CD4-positive, alpha-beta T cell treated with Interferon gamma for 1 hour (primary cell): ENCODE data around the gene SHC3.

Experiments used
- DNase-seq: peaks from one replicate; pipeline ENCODE4 v3.0.0-alpha.2; 2020

Gene SHC3

GRCh38 chr9:88975966-88976889, 202.4 kb downstream of the SHC3 start:
- no peak for DNase-seq

GRCh38 chr9:88974641-88975040, 204.0 kb downstream of the SHC3 start:
- DNase-seq, result no peak

DNA sequence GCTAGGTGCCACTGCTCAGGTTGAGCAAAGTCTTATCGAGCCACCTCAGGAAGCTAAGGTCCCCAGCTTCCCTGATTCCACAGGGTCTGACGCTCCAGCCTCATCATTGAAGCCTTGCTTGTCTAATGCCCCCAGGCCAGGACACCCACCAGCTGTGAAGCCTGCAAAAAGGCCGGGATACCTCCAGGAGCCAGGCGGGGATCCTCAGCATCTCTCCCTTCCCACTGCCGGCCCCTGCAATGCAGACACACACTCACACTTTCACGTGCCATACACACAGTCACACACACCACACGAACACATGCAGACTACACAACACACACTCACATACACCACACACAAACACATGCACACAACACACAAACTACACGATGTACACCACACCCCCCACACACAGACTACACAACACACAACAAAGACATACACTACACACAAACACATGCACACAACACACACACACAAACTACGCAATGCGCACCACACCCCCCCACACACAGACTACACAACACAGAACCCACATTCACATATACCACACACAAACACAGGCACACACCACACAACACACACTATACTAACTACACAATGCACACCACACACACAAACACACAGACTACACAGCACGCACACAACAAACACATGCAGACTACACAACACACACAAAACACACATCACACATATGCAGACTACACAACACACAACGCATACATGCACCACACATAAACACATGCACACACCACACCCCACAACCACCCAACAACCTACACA, 205.2 kb downstream of the SHC3 start:
- no peak for DNase-seq

DNA sequence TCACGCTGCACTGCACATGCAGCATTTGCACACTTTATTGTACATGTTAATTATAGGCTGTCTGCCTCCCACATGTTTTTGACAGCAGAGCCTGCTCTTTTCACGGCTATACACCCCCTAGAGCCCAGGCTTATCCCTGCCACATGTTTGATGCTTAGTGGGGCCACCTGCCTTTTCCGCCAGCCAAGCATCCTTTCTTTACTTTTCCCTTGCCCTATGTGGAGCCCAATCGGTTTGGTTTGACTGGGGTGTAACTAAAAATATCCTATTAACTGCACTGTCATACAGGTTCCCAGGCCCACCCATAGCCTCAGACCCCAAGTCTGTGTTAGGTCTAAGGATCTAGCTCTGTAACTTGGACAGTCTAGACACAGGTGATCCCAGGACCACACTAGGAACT, 206.2 kb downstream of the SHC3 start:
- no peak for DNase-seq

GRCh38 chr9:88971131-88971960, 207.3 kb downstream of the SHC3 start:
- DNase-seq, result no peak

- DNase-seq, result no peak
These were observed 208.8 kb downstream of the SHC3 start for GRCh38 chr9:88969646-88970373.

DNA sequence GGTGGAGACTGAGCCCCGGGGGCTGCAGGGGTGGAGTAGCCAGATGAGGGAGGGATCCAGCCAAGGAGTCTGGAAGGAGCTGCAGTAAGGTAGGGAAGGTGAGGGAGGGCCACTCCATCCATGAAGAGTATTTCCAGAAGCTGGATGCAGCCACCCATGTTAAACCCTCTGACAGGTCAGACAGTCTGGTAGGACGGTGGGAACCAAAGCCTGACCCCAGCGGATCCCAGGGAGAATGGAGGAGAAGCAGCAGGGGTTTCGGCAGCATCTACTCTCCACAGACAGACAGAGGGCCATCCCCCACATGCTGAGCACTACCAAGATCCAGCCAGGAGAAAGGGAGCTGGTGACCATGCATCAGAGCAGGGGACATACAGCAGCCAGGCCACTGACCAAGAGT, 209.8 kb downstream of the SHC3 start:
- no peak for DNase-seq

- DNase-seq, result no peak
These were observed 211.5 kb downstream of the SHC3 start for GRCh38 chr9:88966894-88967676.

DNA sequence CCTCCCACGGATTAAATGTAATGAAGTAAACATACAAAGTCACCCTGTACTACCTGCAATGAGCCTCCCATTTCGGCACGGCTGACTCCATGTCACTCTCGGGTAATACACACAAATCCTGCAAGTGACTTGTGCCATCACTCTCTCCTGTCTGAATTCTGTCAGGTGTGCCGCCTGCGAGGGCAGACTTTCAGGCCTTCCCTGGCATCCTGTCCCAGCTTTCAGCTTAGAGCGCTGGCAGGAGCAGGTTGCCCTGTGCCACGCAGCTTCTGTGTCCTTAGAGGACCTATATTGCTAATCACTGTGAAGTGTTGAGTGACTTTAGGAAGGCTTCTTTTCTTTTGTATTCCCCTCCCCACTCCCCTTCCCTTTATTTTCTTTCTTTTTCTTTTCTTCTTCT, 213.1 kb downstream of the SHC3 start:
- DNase-seq, result no peak

DNA sequence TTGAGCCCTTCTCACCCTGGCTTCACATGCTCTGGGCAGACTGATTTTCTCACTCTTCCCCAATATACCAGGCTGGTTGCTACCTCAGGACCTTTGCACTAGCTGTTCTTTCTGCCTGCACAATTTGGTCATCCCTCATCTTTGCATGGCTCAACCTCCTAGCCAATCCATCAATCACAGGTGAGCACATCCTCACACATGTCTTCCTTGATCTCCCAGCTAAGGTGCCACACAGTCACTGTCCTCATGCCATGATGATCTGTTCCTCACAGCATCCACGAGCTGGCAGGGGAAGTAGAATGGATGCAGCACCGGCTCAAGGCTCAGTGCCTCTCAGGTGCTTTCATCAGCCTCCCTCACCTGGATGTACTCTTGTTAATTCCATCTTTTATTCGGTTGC, 218.0 kb downstream of the SHC3 start:
- no peak for DNase-seq

- DNase-seq, result no peak
These were observed 218.7 kb downstream of the SHC3 start for GRCh38 chr9:88959727-88960469.

GRCh38 chr9:88957526-88957925, 221.1 kb downstream of the SHC3 start:
- no peak for DNase-seq
